D721Med (cell line): ENCODE data around the gene ILF2.

Experiments used
- DNase-seq: peaks from one replicate; pipeline ENCODE4 v3.0.0; 2011; ENCODE audit warnings: low spot score; ENCODE audit not compliant: insufficient read length
- FAIRE-seq: peaks from 2 replicates; lab custom pipeline; 2011; peaks lifted over from hg19 to GRCh38; lab: Jason Lieb, UNC
- CTCF ChIP-seq: IDR thresholded peaks from 2 replicates; pipeline ENCODE4 v1.5.1; 2012; ENCODE audit warnings: mild to moderate bottlenecking, control low read depth; ENCODE audit not compliant: insufficient read depth; ENCODE audit errors: missing control alignments

ILF2 gene

GRCh38 chr1:153655333-153655732 lies 15.5 kb downstream of the ILF2 start:
- TF ChIP-seq CTCF: no peak
- DNase-seq: no peak
- no peak for FAIRE-seq

GRCh38 chr1:153652805-153653500 lies 17.8 kb downstream of the ILF2 start:
- DNase-seq (no peak), FAIRE-seq (no peak)
- no peak for TF ChIP-seq CTCF

- FAIRE-seq (no peak), DNase-seq (no peak)
- TF ChIP-seq CTCF: no peak
These were observed 19.0 kb downstream of the ILF2 start for GRCh38 chr1:153651771-153652170.

GRCh38 chr1:153649863-153650235 lies 20.9 kb downstream of the ILF2 start:
- TF ChIP-seq CTCF: no peak
- DNase-seq: no peak
- no peak for FAIRE-seq

GRCh38 chr1:153649137-153649862 lies 21.5 kb downstream of the ILF2 start:
- no peak for FAIRE-seq
- DNase-seq: no peak
- no peak for TF ChIP-seq CTCF

GRCh38 chr1:153648000-153648643 lies 22.7 kb downstream of the ILF2 start:
- no peak for FAIRE-seq
- DNase-seq: no peak
- no peak for TF ChIP-seq CTCF
